NCI-H524 (cell line): ENCODE data around the gene GDPD4.
A peak's percentile ranks its signal among the peaks of the same experiment; 100 is the strongest.

ENCODE experiments used
- DNase-seq, 2 experiments: peaks; one replicate each; lab custom pipeline; 2025; lab: John Stamatoyannopoulos, UW

Gene GDPD4

GRCh38 chr11:77189588-77190210, 111.8 kb downstream of the GDPD4 start:
- DNase-seq = no peak

DNA sequence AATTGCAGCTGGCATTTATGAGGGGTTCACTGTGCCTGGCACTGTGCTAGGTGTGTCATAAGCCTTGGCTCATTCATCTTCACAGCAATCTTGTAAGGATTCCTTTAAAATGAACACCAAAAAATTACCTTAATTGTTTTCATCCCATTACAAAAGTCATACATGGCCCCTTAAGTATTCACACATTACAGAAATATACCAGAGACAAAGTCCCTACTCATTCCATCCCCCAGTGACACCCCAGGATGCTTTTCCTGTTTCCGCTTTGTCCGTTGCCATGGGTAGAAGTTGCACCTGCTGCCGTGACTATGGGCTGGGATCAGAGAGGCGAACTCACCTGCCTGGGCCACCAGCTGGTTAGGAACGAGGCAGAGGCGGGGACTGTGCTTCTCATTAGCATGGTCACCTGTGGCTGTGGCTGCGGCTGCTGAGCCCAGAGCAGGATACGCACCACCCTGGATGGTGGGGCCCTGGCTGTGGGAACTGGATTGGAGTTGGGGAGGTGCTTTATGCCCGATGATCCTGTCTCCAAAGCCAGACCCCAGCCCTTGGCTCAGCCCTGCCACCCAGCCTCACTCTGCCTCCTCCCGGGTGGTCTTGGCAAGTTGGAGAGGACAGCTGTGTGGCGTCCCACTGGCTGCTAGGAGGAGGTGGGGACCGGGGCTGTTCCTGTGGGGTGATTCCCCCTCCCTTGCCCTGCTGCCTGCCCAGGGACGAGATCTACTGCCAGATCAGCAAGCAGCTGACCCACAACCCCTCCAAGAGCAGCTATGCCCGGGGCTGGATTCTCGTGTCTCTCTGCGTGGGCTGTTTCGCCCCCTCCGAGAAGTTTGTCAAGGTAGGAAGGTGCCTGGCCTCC, 112.6 kb downstream of the GDPD4 start:
- DNase-seq = no peak

DNA sequence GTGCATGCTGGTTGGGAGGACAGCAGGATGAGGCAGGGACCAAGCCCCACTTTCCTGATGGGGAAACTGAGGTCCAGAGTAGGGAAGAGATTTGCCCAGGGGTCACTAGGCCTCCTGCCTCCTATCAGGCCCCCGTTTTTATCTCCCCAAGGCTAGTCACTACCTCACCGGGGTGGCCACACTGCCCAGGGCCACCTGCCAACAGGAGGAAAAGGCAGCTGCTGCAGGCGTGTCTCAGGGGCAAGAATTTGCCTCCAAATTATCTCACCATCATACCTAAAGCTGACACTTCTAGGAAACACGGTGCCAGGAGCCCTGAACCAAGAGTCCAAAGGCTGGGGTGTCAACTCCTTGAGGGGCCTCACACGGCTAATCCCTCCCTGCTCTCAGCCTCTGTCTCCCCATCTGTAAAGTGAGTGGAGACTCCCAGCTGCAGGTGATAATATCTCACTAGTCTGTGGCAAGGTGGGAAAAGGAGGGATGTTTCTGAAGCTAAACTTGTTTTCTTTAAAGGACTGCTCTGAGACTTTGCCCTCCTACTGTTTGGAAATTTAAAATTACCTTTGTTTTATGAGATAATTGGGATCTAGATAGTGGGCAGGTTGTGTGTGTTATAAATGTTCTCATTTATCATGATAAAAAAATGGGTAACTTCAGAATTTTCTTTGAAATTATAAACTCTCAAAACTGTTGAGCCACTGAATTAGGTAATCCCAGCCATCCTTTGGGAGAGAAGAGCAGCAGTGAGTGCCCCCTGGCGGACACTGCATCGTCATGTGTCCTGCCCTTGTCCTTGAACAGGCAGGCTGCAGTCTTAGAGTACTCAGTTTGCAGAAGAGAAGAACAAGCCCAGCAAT, 113.5 kb downstream of the GDPD4 start:
- DNase-seq = peak; percentile 12 to 73

DNA sequence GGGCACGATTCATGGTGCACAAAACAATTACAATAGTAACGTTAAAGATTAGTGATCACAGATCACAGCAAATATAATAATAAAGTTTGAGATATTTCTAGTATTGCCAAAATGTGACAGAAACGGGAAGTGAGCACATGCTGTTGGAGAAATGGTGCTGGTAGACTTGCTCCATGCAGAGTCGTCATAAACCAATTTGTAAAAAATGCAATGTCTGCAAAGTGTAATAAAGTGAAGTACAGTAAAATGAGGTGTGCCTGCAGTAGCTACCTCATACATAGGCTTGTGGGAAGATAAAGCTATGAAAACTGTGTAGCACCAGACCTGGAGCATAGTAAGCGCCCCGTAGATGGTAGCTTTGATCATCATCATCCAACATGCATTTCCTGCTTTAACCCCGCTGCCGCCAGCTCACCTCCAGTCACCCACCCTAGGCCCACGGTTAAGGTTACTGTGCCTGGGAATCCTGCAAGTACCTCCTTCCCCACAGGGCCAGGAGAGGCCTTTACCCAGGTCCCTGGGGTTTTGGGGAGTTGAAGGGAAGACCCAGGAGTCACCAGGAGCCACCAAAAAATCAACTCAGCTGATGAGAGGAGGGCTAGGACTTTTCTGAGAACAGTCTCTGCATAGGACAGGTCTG, 114.3 kb downstream of the GDPD4 start:
- no peak for DNase-seq

- DNase-seq = no peak
Observed at GRCh38 chr11:77186302-77186701, 115.2 kb downstream of the GDPD4 start.

DNA sequence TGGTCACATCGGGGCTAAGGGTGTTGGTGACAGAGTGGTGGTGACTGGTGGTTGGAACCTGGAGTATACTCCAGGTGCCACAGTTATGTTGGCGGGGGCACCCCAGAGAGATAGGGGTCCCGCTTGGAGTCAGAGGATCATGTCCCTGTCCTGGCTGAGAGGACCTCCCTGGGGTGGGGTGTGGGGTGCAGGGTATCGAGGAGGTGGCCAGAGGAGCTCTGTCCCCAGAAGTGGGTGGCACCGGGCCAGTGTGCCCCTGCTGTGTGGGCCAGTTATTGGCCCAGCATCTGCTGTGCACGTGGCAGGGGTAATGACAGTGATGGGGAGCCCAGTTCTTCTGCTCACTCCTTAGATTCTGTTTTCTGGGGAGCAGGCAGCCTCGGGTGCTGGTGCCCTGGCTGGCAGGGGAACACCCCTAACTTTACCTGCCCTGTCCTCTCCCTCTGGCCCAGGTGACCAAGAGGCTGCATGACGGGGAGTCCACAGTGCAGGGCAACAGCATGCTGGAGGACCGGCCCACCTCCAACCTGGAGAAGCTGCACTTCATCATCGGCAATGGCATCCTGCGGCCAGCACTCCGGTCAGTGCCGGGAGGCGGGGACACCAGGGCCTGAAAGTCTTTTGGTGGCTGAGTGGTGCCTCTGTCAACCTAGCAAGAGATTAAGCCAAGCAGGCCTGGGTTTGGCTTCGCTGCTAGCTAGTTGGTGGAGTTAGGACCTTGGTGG, 117.2 kb downstream of the GDPD4 start:
- DNase-seq = no peak

- DNase-seq = no peak
Observed at GRCh38 chr11:77183431-77183984, 118.0 kb downstream of the GDPD4 start.

DNA sequence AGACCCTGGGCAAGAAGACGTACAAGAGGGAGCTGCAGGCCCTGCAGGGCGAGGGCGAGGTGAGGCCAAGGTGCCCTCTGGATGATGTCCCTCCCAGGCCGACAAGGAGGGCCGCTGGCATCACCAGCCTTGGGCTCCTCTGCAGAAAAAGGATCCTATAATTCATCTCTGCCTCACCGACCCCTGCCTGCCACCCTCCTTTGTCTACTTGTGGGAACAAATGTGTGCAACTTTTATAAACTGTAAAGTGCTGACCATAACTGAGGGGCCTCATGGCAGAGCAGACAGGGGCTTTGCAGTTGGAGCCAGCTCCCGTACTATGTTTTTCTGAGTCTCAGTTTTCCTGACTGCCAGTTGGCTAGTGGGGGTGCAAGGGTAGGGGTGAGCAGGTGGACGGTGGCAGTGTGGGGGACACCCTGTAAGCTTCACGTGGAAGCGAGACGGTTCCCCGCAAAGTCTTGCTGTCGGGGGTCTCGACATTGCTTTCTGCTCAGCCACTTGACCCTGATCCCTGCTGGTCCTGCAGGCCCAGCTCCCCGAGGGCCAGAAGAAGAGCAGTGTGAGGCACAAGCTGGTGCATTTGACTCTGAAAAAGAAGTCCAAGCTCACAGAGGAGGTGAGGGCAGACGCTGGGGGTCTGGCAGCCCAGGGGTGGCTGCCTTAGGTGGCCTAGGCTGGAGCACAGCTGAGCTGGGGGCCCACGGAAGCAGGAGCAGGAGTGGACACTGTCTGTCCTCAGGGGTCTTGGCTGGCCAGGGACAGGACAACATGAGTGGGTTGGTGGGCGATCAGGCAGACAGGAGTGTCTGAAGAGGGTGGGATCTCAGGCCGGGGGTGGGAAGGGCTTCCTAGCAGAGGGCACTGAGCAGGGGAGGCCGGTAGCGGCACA, 118.7 kb downstream of the GDPD4 start:
- DNase-seq = no peak

DNA sequence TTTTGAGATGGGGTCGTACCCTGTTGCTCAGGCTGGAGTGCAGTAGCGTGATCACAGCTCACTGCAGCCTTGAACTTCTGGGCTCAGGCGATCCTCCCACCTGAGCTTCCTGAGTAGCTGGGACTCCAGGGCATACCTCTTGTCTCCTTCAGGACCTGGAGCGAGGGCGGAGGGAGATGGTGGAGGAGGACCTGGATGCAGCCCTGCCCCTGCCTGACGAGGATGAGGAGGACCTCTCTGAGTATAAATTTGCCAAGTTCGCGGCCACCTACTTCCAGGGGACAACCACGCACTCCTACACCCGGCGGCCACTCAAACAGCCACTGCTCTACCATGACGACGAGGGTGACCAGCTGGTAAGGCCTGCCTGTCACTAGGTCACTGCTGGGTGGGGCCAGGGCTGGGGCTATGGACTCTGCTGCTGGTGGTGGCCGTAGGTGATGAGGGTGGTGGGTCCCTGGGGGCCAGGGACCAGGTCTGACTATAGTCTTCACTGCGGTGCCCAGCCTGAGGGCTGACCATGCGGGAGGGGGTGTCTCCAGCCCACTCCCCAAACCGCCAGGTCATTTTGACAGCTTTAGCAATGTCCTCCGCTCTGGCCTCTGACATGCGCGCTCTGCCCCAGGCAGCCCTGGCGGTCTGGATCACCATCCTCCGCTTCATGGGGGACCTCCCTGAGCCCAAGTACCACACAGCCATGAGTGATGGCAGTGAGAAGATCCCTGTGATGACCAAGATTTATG, 119.5 kb downstream of the GDPD4 start:
- DNase-seq = no peak

- DNase-seq = no peak
Observed at GRCh38 chr11:77181226-77181625, 120.3 kb downstream of the GDPD4 start.

DNA sequence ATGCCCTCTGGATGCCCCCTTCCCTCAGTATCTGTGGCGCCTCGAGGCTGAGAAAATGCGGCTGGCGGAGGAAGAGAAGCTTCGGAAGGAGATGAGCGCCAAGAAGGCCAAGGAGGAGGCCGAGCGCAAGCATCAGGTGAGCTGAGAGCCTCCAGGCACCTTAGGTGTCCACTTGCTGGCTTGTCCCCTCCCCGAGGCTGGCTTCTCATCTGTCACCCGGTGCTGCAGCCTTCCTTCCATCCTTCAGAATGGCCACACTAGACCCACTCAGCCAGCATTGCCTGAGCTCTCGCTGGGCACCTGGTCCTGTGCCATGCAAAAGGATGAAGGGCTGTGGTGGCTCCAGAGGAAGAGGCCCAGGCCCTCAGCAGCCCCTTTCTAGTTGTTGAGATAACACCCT, 121.1 kb downstream of the GDPD4 start:
- DNase-seq = no peak

DNA sequence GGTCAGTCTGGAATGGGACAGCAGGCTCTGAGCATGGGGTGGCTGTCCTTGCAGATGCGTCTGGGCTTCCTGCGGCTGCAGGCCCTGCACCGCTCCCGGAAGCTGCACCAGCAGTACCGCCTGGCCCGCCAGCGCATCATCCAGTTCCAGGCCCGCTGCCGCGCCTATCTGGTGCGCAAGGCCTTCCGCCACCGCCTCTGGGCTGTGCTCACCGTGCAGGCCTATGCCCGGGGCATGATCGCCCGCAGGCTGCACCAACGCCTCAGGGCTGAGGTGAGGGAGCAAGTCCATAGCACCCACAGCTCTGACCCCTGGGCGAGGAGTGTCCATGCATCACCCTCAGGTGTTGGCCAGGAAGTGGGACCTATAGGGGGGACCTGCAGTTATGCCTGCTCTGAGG, 121.8 kb downstream of the GDPD4 start:
- no peak for DNase-seq

- DNase-seq = no peak
Observed at GRCh38 chr11:77179048-77179447, 122.4 kb downstream of the GDPD4 start.

DNA sequence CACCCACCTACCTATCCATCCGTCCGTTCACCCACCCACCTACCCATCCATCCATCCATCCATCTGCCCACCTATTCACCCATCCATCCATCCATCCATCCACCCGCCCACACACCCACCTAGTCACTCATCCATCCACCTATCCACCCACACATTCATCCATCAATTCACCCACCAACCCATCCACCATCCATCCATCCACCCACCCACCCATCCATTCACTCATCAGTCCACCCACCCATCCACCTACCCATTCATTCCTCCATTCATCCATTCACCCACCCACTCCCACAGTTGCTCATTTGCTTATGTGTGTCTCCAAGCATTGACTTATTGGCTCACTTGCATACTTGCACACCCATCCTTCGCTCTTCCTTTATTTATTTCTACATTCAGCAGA, 123.3 kb downstream of the GDPD4 start:
- DNase-seq = no peak

DNA sequence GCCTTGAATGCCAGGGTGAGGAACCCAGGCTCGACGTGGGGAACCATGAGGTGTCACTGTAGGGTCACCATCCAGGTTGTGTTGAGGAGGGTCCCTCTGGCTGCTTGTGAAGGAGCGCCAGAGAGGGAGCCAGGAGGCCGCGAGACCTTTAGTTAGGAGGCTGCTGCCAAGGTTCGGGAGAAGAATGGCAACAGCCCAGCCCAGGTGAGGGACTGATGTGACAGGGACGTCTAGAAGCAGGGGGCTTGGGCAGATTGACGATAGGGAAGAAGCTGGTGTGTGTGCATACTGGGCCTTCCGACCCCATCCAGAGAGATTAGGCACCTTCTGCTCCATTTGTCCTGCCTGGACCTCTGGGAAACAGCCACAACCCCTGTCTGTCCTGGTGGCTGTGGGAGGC, 124.5 kb downstream of the GDPD4 start:
- no peak for DNase-seq

- no peak for DNase-seq
Observed at GRCh38 chr11:77175869-77176539, 125.5 kb downstream of the GDPD4 start.

- DNase-seq = no peak
Observed at GRCh38 chr11:77175021-77175842, 126.3 kb downstream of the GDPD4 start.

DNA sequence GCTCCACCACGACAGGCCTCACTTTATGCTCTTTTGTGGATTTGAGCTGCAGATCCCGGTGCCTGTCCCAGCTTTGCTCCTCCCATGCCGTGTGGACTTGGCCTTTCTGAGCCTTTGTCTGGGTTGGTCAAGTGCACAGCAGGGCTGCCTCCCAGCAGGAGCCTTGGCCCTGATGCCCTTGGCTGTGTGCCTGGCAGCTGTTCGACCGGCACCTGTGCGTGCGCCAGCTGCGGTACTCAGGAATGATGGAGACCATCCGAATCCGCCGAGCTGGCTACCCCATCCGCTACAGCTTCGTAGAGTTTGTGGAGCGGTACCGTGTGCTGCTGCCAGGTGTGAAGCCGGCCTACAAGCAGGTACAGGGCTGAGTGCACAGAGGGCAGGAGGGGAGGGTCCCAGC, 126.9 kb downstream of the GDPD4 start:
- peak; percentile 18 to 19 for DNase-seq
